ENCODE results near the gene LRCH1.

DNA sequence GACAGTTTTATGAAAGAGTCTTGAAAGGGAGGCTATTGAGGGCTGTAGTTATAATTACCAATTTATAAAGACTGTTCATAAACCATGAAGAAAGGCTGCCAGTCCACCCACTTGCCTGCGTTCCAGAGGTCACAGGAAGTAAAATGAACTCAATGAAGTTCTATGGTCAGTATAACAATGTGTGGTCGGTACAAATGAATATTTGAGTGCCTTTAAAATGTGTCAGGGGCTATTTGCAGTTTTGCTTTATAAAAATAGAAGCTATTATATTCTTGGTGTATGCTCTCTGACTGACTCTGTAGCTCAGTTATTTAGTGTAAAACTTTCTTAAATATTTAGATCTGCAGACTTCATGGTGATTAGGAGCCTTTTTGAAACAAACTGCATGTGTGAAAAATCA is 197.0 kb downstream of the LRCH1 start:
- TF ChIP-seq SP1 (CRISPR knock-in tag; conservative IDR thresholded peaks at IDR 0.05) (no peak), SMAD3 (CRISPR knock-in tag; IDR thresholded peaks at IDR 0.05; ENCODE audit: borderline replicate concordance) (no peak), NFYB (CRISPR knock-in tag; conservative IDR thresholded peaks at IDR 0.05; ENCODE audit: low read depth) (no peak), ESRRA (CRISPR knock-in tag; IDR thresholded peaks at IDR 0.05; ENCODE audit: borderline replicate concordance) (no peak), TEAD4 (CRISPR knock-in tag; IDR thresholded peaks at IDR 0.05) (no peak)
- TF ChIP-seq, protein P1, sequence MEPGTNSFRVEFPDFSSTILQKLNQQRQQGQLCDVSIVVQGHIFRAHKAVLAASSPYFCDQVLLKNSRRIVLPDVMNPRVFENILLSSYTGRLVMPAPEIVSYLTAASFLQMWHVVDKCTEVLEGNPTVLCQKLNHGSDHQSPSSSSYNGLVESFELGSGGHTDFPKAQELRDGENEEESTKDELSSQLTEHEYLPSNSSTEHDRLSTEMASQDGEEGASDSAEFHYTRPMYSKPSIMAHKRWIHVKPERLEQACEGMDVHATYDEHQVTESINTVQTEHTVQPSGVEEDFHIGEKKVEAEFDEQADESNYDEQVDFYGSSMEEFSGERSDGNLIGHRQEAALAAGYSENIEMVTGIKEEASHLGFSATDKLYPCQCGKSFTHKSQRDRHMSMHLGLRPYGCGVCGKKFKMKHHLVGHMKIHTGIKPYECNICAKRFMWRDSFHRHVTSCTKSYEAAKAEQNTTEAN (CRISPR knock-in tag; IDR thresholded peaks at IDR 0.05), result no peak
- TF ChIP-seq, protein P2, sequence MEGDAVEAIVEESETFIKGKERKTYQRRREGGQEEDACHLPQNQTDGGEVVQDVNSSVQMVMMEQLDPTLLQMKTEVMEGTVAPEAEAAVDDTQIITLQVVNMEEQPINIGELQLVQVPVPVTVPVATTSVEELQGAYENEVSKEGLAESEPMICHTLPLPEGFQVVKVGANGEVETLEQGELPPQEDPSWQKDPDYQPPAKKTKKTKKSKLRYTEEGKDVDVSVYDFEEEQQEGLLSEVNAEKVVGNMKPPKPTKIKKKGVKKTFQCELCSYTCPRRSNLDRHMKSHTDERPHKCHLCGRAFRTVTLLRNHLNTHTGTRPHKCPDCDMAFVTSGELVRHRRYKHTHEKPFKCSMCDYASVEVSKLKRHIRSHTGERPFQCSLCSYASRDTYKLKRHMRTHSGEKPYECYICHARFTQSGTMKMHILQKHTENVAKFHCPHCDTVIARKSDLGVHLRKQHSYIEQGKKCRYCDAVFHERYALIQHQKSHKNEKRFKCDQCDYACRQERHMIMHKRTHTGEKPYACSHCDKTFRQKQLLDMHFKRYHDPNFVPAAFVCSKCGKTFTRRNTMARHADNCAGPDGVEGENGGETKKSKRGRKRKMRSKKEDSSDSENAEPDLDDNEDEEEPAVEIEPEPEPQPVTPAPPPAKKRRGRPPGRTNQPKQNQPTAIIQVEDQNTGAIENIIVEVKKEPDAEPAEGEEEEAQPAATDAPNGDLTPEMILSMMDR (IDR thresholded peaks at IDR 0.05), result no peak
- TF ChIP-seq, protein P3, sequence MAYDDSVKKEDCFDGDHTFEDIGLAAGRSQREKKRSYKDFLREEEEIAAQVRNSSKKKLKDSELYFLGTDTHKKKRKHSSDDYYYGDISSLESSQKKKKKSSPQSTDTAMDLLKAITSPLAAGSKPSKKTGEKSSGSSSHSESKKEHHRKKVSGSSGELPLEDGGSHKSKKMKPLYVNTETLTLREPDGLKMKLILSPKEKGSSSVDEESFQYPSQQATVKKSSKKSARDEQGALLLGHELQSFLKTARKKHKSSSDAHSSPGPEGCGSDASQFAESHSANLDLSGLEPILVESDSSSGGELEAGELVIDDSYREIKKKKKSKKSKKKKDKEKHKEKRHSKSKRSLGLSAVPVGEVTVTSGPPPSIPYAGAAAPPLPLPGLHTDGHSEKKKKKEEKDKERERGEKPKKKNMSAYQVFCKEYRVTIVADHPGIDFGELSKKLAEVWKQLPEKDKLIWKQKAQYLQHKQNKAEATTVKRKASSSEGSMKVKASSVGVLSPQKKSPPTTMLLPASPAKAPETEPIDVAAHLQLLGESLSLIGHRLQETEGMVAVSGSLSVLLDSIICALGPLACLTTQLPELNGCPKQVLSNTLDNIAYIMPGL (CRISPR knock-in tag; IDR thresholded peaks at IDR 0.05), result no peak
- TF ChIP-seq, protein P4, sequence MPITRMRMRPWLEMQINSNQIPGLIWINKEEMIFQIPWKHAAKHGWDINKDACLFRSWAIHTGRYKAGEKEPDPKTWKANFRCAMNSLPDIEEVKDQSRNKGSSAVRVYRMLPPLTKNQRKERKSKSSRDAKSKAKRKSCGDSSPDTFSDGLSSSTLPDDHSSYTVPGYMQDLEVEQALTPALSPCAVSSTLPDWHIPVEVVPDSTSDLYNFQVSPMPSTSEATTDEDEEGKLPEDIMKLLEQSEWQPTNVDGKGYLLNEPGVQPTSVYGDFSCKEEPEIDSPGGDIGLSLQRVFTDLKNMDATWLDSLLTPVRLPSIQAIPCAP (CRISPR knock-in tag; IDR thresholded peaks at IDR 0.05), result no peak
- TF ChIP-seq, protein P5, sequence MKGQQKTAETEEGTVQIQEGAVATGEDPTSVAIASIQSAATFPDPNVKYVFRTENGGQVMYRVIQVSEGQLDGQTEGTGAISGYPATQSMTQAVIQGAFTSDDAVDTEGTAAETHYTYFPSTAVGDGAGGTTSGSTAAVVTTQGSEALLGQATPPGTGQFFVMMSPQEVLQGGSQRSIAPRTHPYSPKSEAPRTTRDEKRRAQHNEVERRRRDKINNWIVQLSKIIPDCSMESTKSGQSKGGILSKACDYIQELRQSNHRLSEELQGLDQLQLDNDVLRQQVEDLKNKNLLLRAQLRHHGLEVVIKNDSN (CRISPR knock-in tag; IDR thresholded peaks at IDR 0.05), result no peak
